SK-N-SH (cell line): ENCODE data around the gene NISCH.

Source experiments
- CTCF ChIP-seq: fragments of 200-600 bp; sonication (generic); IDR thresholded peaks from 2 replicates; pipeline ENCODE4 v1.6.1; 2017; ENCODE audit warnings: antibody characterized with exemption, mild to moderate bottlenecking, moderate library complexity
- RFX5 ChIP-seq: IDR thresholded peaks from 2 replicates; pipeline ENCODE4 v1.6.1; 2012; ENCODE audit warnings: mild to moderate bottlenecking, improper control_type of control experiment, low read length
- SIN3A ChIP-seq: IDR thresholded peaks from 2 replicates; pipeline ENCODE4 v1.6.1; 2012; ENCODE audit warnings: low read depth, mild to moderate bottlenecking, low read length, moderate library complexity, borderline replicate concordance
- SMC3 ChIP-seq: IDR thresholded peaks from 2 replicates; pipeline ENCODE4 v1.6.1; 2012; ENCODE audit warnings: low read depth, low read length, improper control_type of control experiment

- TF ChIP-seq RFX5 (no peak), SMC3 (no peak), SIN3A (no peak), CTCF (no peak)
Measured at GRCh38 chr3:52532517-52532837, 77.1 kb downstream of the NISCH start.
